Stimulated activated naive CD8-positive, alpha-beta T cell treated with anti-CD3 and anti-CD28 coated beads, Interleukin-15, Interleukin-2, amounts not matched to agents 100 ng/mL and 50 ng/mL, for 24 hours (primary cell): ENCODE results near the gene HOXB9.

Experiments used
- H3K27ac Mint-ChIP-seq: one replicate; pipeline ENCODE4 v1.8.0; 2021; ENCODE audit warnings: mild to moderate bottlenecking, mixed read lengths
- H3K27me3 Mint-ChIP-seq: one replicate; pipeline ENCODE4 v1.8.0; 2021; ENCODE audit warnings: mixed read lengths
- H3K36me3 Mint-ChIP-seq: one replicate; pipeline ENCODE4 v1.8.0; 2021; ENCODE audit warnings: low read depth, mixed read lengths
- H3K4me1 Mint-ChIP-seq: one replicate; pipeline ENCODE4 v1.8.0; 2021; ENCODE audit warnings: low read depth, mixed read lengths
- H3K4me3 Mint-ChIP-seq: one replicate; pipeline ENCODE4 v1.8.0; 2021; ENCODE audit warnings: mild to moderate bottlenecking, mixed read lengths
- H3K9me3 Mint-ChIP-seq: one replicate; pipeline ENCODE4 v1.8.0; 2021; ENCODE audit warnings: mixed read lengths

HOXB9 gene

GRCh38 chr17:48642843-48643696, 16.9 kb upstream of the HOXB9 start:
- H3K27me3 Mint-ChIP-seq, result peaks cover 88% of the 10 kb centered on the region
- H3K36me3 Mint-ChIP-seq, result no peaks in the 10 kb centered on the region
- H3K4me1 Mint-ChIP-seq, result peaks cover 21% of the 10 kb centered on the region
- H3K4me3 Mint-ChIP-seq, result no peak overlapping the region
- no peak overlapping the region for H3K27ac Mint-ChIP-seq
- no peaks in the 10 kb centered on the region for H3K9me3 Mint-ChIP-seq

- Mint-ChIP-seq H3K4me3 (no peak overlapping the region), H3K27ac (no peak overlapping the region), H3K4me1 (peaks cover 17% of the 10 kb centered on the region), H3K36me3 (no peaks in the 10 kb centered on the region), H3K27me3 (peaks cover 89% of the 10 kb centered on the region), H3K9me3 (no peaks in the 10 kb centered on the region)
Observed at GRCh38 chr17:48642059-48642842, 16.1 kb upstream of the HOXB9 start.

- Mint-ChIP-seq H3K36me3 (no peaks in the 10 kb centered on the region), H3K27ac (no peak overlapping the region), H3K27me3 (peaks cover 92% of the 10 kb centered on the region), H3K4me1 (peaks cover 15% of the 10 kb centered on the region), H3K4me3 (no peak overlapping the region), H3K9me3 (no peaks in the 10 kb centered on the region)
Observed at GRCh38 chr17:48641541-48642058, 15.4 kb upstream of the HOXB9 start.

DNA sequence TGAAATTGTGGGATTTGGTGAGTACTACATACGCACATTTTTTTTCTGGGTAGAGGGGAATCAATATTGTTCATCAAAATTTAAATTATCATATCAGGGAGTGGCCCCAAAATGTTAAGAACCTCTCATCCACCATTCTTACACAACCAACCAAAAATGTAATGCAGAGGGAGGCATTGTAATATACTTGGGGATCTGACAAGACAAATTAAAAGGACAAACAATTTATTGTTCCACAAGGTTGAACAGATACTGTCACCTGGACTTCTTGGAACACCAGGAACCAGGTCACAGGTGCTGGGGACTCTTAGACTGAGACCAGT, 14.7 kb upstream of the HOXB9 start:
- H3K27me3 Mint-ChIP-seq, result peaks cover 94% of the 10 kb centered on the region
- H3K9me3 Mint-ChIP-seq, result no peaks in the 10 kb centered on the region
- H3K27ac Mint-ChIP-seq, result no peak overlapping the region
- H3K4me1 Mint-ChIP-seq, result peaks cover 11% of the 10 kb centered on the region
- H3K36me3 Mint-ChIP-seq, result no peaks in the 10 kb centered on the region
- H3K4me3 Mint-ChIP-seq, result no peak overlapping the region

DNA sequence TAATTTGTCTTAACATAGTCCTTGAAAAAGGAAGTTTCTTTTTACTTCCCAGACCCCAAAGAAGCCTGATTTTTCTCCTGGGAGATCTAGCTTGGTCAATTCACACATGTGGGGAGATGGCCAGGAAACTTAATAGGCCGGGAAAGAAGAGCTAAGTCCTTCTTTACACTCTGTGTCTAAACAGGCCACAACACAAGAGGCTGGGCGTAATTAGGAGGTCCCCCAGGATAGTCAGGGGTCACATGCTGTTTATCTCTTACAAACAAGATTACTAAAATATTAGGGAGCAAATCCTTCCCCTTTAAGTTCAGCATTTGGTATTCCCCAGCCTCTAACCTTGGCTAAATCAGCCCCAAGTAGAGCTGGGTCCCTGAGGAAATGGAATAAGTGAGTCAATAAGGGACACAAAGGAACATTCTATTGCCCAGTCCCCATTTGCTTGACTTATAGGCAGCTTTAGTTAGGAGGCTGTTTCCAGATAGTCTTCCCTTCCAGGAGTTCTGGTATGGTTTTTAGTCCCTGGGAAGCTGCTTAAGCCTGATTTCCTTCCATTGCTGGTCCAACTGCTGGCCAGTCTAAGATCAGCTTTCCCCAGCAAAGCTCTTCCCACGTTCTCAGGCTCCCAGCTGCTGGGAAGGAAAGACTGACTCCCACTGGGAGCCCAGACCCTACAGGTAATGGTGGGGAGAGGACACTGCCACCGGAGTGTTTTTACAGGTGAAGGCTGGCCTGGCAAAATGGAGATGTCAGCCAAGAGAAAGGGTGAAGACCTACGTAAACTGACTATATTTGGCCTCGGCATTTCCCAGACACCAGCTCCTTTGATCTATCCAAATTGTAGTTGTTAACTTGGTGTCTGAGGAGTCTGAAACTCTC, 14.1 kb upstream of the HOXB9 start:
- Mint-ChIP-seq H3K27me3 (peaks cover 94% of the 10 kb centered on the region), H3K9me3 (no peaks in the 10 kb centered on the region)

DNA sequence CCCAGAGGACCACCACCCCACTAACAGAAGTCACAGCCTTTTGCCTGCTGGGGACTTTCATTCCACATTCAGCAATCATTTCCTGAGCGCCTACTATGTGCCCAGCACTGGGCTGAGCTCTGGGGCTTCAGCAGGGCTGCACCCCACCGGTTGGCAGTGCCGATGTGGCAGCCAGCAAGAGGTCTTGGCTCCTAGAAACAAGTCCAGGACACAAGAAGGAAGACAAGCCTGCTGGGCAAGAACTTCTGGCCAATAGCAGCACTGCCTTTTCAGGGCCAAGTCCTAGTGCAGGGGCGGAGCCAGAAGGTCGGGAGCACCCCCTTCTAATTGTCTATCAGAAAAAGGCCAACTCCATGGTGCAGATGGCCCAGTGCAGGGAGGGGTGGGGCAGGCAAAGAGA, 13.0 kb upstream of the HOXB9 start:
- Mint-ChIP-seq H3K27ac (no peak overlapping the region), H3K9me3 (no peaks in the 10 kb centered on the region), H3K4me1 (peaks cover 10% of the 10 kb centered on the region), H3K27me3 (peaks cover 94% of the 10 kb centered on the region), H3K4me3 (no peak overlapping the region), H3K36me3 (no peaks in the 10 kb centered on the region)

More for the DNA sequence above, 14.1 kb upstream of the HOXB9 start:
- Mint-ChIP-seq H3K36me3 (no peaks in the 10 kb centered on the region), H3K4me3 (no peak overlapping the region), H3K4me1 (peaks cover 6% of the 10 kb centered on the region), H3K27ac (no peak overlapping the region)

DNA sequence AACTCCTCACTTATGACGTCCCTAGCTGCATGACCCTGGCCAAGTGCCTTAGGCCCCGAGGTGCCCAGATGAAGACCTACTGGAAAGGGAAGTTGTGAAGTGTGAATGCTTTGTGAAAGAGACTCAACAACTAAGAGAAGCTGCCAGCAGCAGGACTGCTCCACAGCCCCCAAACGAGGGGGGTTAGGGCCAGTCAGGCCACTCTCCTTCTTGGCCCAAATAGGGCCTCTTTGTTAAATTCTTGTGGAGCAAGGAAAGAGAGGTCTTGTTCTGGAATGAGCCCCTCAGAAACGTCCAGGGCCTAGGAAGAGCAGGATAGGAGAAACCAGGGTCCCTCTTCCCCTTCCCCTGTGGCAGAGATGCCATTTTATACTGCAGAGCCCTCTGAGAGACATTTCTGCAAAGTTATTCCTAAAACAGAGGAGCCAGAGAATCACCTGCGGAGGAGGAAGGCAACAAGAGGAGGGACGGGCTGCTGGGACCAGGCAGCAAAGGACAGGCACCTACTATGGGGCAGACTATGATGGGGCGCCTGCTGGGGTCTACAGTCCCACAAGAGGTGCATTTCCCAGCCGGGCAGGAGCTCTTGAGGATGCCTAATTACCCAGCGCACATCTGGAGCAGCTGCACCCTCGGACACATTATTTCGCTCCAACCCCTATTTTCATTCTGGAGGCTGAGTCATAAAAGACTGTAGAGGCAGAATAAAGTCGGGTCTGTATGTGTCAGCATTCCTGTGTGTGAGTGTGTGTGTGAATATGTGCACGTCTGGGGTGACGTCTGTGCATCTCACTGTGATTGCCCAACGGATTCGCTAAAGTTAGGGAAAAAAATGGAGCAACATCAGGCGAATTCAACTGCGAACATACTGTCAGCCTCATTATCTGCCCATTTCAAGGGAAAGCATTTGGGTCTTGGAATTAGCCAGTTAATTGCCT, 11.4 kb upstream of the HOXB9 start:
- no peaks in the 10 kb centered on the region for H3K9me3 Mint-ChIP-seq
- peaks cover 89% of the 10 kb centered on the region for H3K27me3 Mint-ChIP-seq
- peaks cover 18% of the 10 kb centered on the region for H3K4me1 Mint-ChIP-seq
- H3K4me3 Mint-ChIP-seq, result no peak overlapping the region
- H3K27ac Mint-ChIP-seq, result no peak overlapping the region
- H3K36me3 Mint-ChIP-seq, result peaks cover 4% of the 10 kb centered on the region

- peaks cover 90% of the 10 kb centered on the region for H3K27me3 Mint-ChIP-seq
- H3K4me3 Mint-ChIP-seq, result no peak overlapping the region
- H3K27ac Mint-ChIP-seq, result no peak overlapping the region
Observed at GRCh38 chr17:48636177-48637018, 10.2 kb upstream of the HOXB9 start.

DNA sequence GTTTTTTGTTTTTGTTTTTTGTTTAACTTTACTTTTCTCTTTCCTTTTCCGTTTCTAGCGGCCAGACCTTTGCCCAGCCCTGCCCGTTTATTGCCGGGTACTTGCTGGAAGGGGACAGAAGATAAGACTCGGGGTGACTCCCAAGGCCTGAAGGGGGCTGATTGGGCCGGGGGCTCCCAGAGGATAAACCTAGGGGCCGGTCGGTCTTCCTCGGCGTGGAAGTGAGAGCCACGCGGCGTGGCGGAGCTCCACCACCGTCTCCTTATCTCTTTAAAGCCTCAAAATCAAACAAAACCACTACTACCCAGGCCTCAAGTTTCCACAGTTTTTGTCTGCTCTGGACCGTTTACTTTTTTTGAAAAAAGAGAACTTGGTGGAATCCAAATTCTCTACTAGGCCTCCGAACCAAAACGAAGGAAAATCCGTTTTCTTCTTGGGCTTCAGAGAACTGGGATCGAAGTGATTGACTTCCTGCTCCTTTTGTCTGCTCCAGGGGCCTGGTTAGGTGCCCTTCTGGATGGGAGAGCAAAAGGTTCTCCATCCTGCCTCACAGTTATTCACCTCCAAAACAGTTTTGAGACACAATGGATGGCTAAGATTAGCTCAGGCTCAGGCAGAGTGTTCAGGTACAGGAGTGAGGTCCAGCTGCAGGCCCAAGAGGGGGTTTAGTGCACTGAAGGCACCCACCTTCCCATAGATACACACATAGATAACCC, 8.5 kb upstream of the HOXB9 start:
- Mint-ChIP-seq H3K27me3 (peaks cover 93% of the 10 kb centered on the region), H3K4me1 (peaks cover 14% of the 10 kb centered on the region), H3K36me3 (peaks cover 4% of the 10 kb centered on the region), H3K27ac (no peak overlapping the region), H3K9me3 (no peaks in the 10 kb centered on the region), H3K4me3 (peak overlapping the region; percentile 57)

More at GRCh38 chr17:48636177-48637018, 10.2 kb upstream of the HOXB9 start:
- no peaks in the 10 kb centered on the region for H3K9me3 Mint-ChIP-seq
- peaks cover 4% of the 10 kb centered on the region for H3K36me3 Mint-ChIP-seq
- H3K4me1 Mint-ChIP-seq, result peaks cover 14% of the 10 kb centered on the region

GRCh38 chr17:48633266-48633677, 7.1 kb upstream of the HOXB9 start:
- Mint-ChIP-seq H3K36me3 (peaks cover 4% of the 10 kb centered on the region), H3K4me1 (peaks cover 14% of the 10 kb centered on the region), H3K27ac (no peak overlapping the region), H3K27me3 (peaks cover 94% of the 10 kb centered on the region), H3K4me3 (peak overlapping the region; percentile 57), H3K9me3 (no peaks in the 10 kb centered on the region)

- no peak overlapping the region for H3K27ac Mint-ChIP-seq
- peak overlapping the region; percentile 52 for H3K4me3 Mint-ChIP-seq
- H3K9me3 Mint-ChIP-seq, result no peaks in the 10 kb centered on the region
- peaks cover 94% of the 10 kb centered on the region for H3K27me3 Mint-ChIP-seq
- H3K4me1 Mint-ChIP-seq, result peaks cover 14% of the 10 kb centered on the region
- peaks cover 4% of the 10 kb centered on the region for H3K36me3 Mint-ChIP-seq
Observed at GRCh38 chr17:48632579-48633265, 6.6 kb upstream of the HOXB9 start.
